ENCODE results near the gene PEX11B.

Gene PEX11B

GRCh38 chr1:145906954-145907753 lies 11.4 kb downstream of the PEX11B start:
- DNase-seq (ENCODE audit: low read depth): no peak

- no peak for DNase-seq (ENCODE audit: low read depth)
Observed at GRCh38 chr1:145901312-145902021, 17.1 kb downstream of the PEX11B start.

- no peak for DNase-seq (ENCODE audit: low read depth)
Observed at GRCh38 chr1:145898756-145899155, 19.8 kb downstream of the PEX11B start.

GRCh38 chr1:145897969-145898368 lies 20.5 kb downstream of the PEX11B start:
- DNase-seq (ENCODE audit: low read depth): no peak

- DNase-seq (ENCODE audit: low read depth): no peak
Observed at GRCh38 chr1:145895471-145895870, 23.0 kb downstream of the PEX11B start.

GRCh38 chr1:145893306-145894055 lies 25.0 kb downstream of the PEX11B start:
- no peak for DNase-seq (ENCODE audit: low read depth)

GRCh38 chr1:145892486-145893087 lies 25.9 kb downstream of the PEX11B start:
- no peak for DNase-seq (ENCODE audit: low read depth)

GRCh38 chr1:145891587-145892485 lies 26.7 kb downstream of the PEX11B start:
- peak; percentile 99 for DNase-seq (ENCODE audit: low read depth)

- DNase-seq (ENCODE audit: low read depth): no peak
Observed at GRCh38 chr1:145891143-145891542, 27.4 kb downstream of the PEX11B start.

- no peak for DNase-seq (ENCODE audit: low read depth)
Observed at GRCh38 chr1:145889722-145890121, 28.8 kb downstream of the PEX11B start.

GRCh38 chr1:145887631-145888030 lies 30.9 kb downstream of the PEX11B start:
- no peak for DNase-seq (ENCODE audit: low read depth)

- DNase-seq (ENCODE audit: low read depth): no peak
Observed at GRCh38 chr1:145886816-145887215, 31.7 kb downstream of the PEX11B start.

GRCh38 chr1:145886390-145886789 lies 32.1 kb downstream of the PEX11B start:
- DNase-seq (ENCODE audit: low read depth): no peak

GRCh38 chr1:145885738-145886287 lies 32.7 kb downstream of the PEX11B start, which contains the start of gene ANKRD35:
ANKRD35 (minus strand) TSS chr1:145885866; CDS start chr1:145885758, 108 bp downstream.
- no peak for DNase-seq (ENCODE audit: low read depth)

GRCh38 chr1:145884675-145885074 lies 33.8 kb downstream of the PEX11B start:
- no peak for DNase-seq (ENCODE audit: low read depth)

GRCh38 chr1:145879775-145880174 lies 38.7 kb downstream of the PEX11B start:
- no peak for DNase-seq (ENCODE audit: low read depth)

- no peak for DNase-seq (ENCODE audit: low read depth)
Observed at GRCh38 chr1:145878724-145879123, 39.8 kb downstream of the PEX11B start.

GRCh38 chr1:145877923-145878486 lies 40.5 kb downstream of the PEX11B start:
- no peak for DNase-seq (ENCODE audit: low read depth)

GRCh38 chr1:145874646-145875045 lies 43.9 kb downstream of the PEX11B start:
- no peak for DNase-seq (ENCODE audit: low read depth)
